Skeletal muscle tissue (tissue), 4 donors: ENCODE data around the gene FLYWCH2. TPM values are rescaled to one million over a fixed set of nuclear protein-coding genes. Genes with fewer than 3 reads are reported as not detected.

Source experiments
- H3K27ac ChIP-seq: one replicate; pipeline ENCODE4 v1.7.0; 2013; ENCODE audit warnings: mild to moderate bottlenecking, low read depth, low read length, inconsistent platforms
- H3K27me3 ChIP-seq, 3 donors: one replicate each; pipeline ENCODE4 v1.7.0; 2013; ENCODE audit warnings: low read length in 3 of 3; ENCODE audit not compliant: control insufficient read depth in 3 of 3, insufficient read depth in 3 of 3
- H3K36me3 ChIP-seq, 3 donors: one replicate each; pipeline ENCODE4 v1.7.0; 2013; ENCODE audit warnings: low read length in 3 of 3; ENCODE audit not compliant: control insufficient read depth in 3 of 3, insufficient read depth in 3 of 3
- H3K4me1 ChIP-seq, 3 donors: one replicate each; pipeline ENCODE4 v1.7.0; 2013; ENCODE audit warnings: low read length in 3 of 3, mild to moderate bottlenecking in 3 of 3; ENCODE audit not compliant: control insufficient read depth in 3 of 3, insufficient read depth in 3 of 3
- H3K4me3 ChIP-seq, 3 donors: one replicate each; pipeline ENCODE4 v1.7.0; 2013; ENCODE audit warnings: low read length in 3 of 3
- H3K9ac ChIP-seq, 3 donors: one replicate each; pipeline ENCODE4 v1.7.0; 2013; ENCODE audit warnings: low read length in 3 of 3, mild to moderate bottlenecking in 3 of 3, moderate library complexity in 2 of 3, low read depth in 1 of 3
- H3K9me3 ChIP-seq, 3 donors: one replicate each; pipeline ENCODE4 v1.7.0; 2013; ENCODE audit warnings: low read length in 3 of 3; ENCODE audit not compliant: control insufficient read depth in 3 of 3
- total RNA-seq: library from RNA; depleted of rRNA; stranded (reverse); fragments of >200 nt; gene quantifications from one replicate; pipeline ENCODE4 v1.2.3, GENCODE V29; 2014
- donor health status: Osteomylitis.

The FLYWCH2 gene
- total RNA-seq, 1 donor from 2014 or later = 10.4 TPM

GRCh38 chr16:2841606-2842339 lies 41.2 kb upstream of the FLYWCH2 start:
- Histone ChIP-seq H3K9me3 (no peaks in the 10 kb centered on the region), H3K36me3 (no peaks in the 10 kb centered on the region), H3K4me3 (peak overlapping the region in 2 of 3 donors; percentile 54 to 58), H3K4me1 (peaks cover 6 to 11% (median 7%) of the 10 kb centered on the region in 3 donors), H3K9ac (no peak overlapping the region), H3K27ac (no peak overlapping the region), H3K27me3 (peaks cover 16 to 43% (median 24%) of the 10 kb centered on the region in 3 donors)

GRCh38 chr16:2842340-2843000 lies 40.5 kb upstream of the FLYWCH2 start:
- no peak overlapping the region for H3K9ac ChIP-seq
- peak overlapping the region in 2 of 3 donors; percentile 54 to 58 for H3K4me3 ChIP-seq
- H3K27me3 ChIP-seq = peaks cover 14 to 39% (median 17%) of the 10 kb centered on the region in 3 donors
- no peaks in the 10 kb centered on the region for H3K36me3 ChIP-seq
- no peak overlapping the region for H3K27ac ChIP-seq
- H3K4me1 ChIP-seq = peaks cover 6 to 11% (median 7%) of the 10 kb centered on the region in 3 donors
- no peaks in the 10 kb centered on the region for H3K9me3 ChIP-seq

- no peaks in the 10 kb centered on the region for H3K9me3 ChIP-seq
- H3K4me1 ChIP-seq = peaks cover 6 to 11% (median 7%) of the 10 kb centered on the region in 3 donors
- no peaks in the 10 kb centered on the region for H3K36me3 ChIP-seq
- H3K27me3 ChIP-seq = peaks cover 12 to 29% (median 14%) of the 10 kb centered on the region in 3 donors
- H3K9ac ChIP-seq = no peak overlapping the region
- no peak overlapping the region for H3K4me3 ChIP-seq
- H3K27ac ChIP-seq = no peak overlapping the region
These were observed 39.5 kb upstream of the FLYWCH2 start for GRCh38 chr16:2843526-2843925.

GRCh38 chr16:2845116-2845515 lies 37.9 kb upstream of the FLYWCH2 start:
- H3K4me3 ChIP-seq = no peak overlapping the region
- H3K27ac ChIP-seq = no peak overlapping the region
- H3K36me3 ChIP-seq = no peaks in the 10 kb centered on the region
- H3K9ac ChIP-seq = no peak overlapping the region
- peaks cover 17 to 32% (median 24%) of the 10 kb centered on the region in 3 donors for H3K27me3 ChIP-seq
- H3K4me1 ChIP-seq = peaks cover 6 to 11% (median 7%) of the 10 kb centered on the region in 3 donors
- no peaks in the 10 kb centered on the region for H3K9me3 ChIP-seq

- no peak overlapping the region for H3K27ac ChIP-seq
- peaks cover 20 to 30% (median 27%) of the 10 kb centered on the region in 3 donors for H3K27me3 ChIP-seq
- no peaks in the 10 kb centered on the region for H3K9me3 ChIP-seq
- peaks cover 6 to 9% (median 7%) of the 10 kb centered on the region in 3 donors for H3K4me1 ChIP-seq
- H3K4me3 ChIP-seq = no peak overlapping the region
- H3K9ac ChIP-seq = no peak overlapping the region
- H3K36me3 ChIP-seq = no peaks in the 10 kb centered on the region
These were observed 36.3 kb upstream of the FLYWCH2 start for GRCh38 chr16:2846511-2847310.

GRCh38 chr16:2848933-2849725 lies 33.9 kb upstream of the FLYWCH2 start:
- H3K4me3 ChIP-seq = no peak overlapping the region
- no peak overlapping the region for H3K9ac ChIP-seq
- H3K27ac ChIP-seq = no peak overlapping the region
- no peaks in the 10 kb centered on the region for H3K4me1 ChIP-seq
- H3K36me3 ChIP-seq = no peaks in the 10 kb centered on the region
- peaks cover 0 to 2% (median 0%) of the 10 kb centered on the region in 3 donors for H3K9me3 ChIP-seq
- H3K27me3 ChIP-seq = peaks cover 32 to 39% (median 37%) of the 10 kb centered on the region in 3 donors

- no peak overlapping the region for H3K27ac ChIP-seq
- H3K36me3 ChIP-seq = no peaks in the 10 kb centered on the region
- no peaks in the 10 kb centered on the region for H3K4me1 ChIP-seq
- H3K4me3 ChIP-seq = no peak overlapping the region
- no peak overlapping the region for H3K9ac ChIP-seq
- H3K9me3 ChIP-seq = peaks cover 0 to 7% (median 0%) of the 10 kb centered on the region in 3 donors
- H3K27me3 ChIP-seq = peaks cover 31 to 52% (median 49%) of the 10 kb centered on the region in 3 donors
These were observed 30.8 kb upstream of the FLYWCH2 start for GRCh38 chr16:2852003-2852730.

GRCh38 chr16:2852731-2853507 lies 30.1 kb upstream of the FLYWCH2 start:
- peaks cover 38 to 60% (median 56%) of the 10 kb centered on the region in 3 donors for H3K27me3 ChIP-seq
- H3K36me3 ChIP-seq = no peaks in the 10 kb centered on the region
- peaks cover 0 to 2% (median 0%) of the 10 kb centered on the region in 3 donors for H3K4me1 ChIP-seq
- peaks cover 0 to 7% (median 0%) of the 10 kb centered on the region in 3 donors for H3K9me3 ChIP-seq
- no peak overlapping the region for H3K9ac ChIP-seq
- no peak overlapping the region for H3K27ac ChIP-seq
- H3K4me3 ChIP-seq = no peak overlapping the region
